ENCODE data around the gene JAG2. TPM values are rescaled to one million over a fixed set of nuclear protein-coding genes. Genes with fewer than 3 reads are reported as not detected.

Gene JAG2
- total RNA-seq, 2 experiments from 2014 or later, result 0.66 to 1.3 TPM

GRCh38 chr14:105208738-105209075, 40.1 kb upstream of the JAG2 start:
- H3K4me3 ChIP-seq (ENCODE audit: low read length), result no peak overlapping the region
- DNase-seq, result no peak
- H3K27ac Mint-ChIP-seq, result no peak overlapping the region

GRCh38 chr14:105207996-105208737, 39.6 kb upstream of the JAG2 start:
- no peak overlapping the region for H3K27ac ChIP-seq (ENCODE audit: low read depth in 1 of 2, low read length in 2 of 2)
- peaks cover 8% of the 10 kb centered on the region for H3K36me3 ChIP-seq (ENCODE audit: insufficient read depth, low read length)
- ChIA-PET CTCF (no interaction called here), POLR2A (no interaction called here)
- H3K27me3 ChIP-seq (ENCODE audit: control insufficient read depth in 1 of 2, insufficient read depth in 2 of 2, low read length in 2 of 2), result no peaks in the 10 kb centered on the region
- no peaks in the 10 kb centered on the region for H3K9me3 ChIP-seq (ENCODE audit: control insufficient read depth in 1 of 2, insufficient read depth in 1 of 2, low read length in 2 of 2)
- Mint-ChIP-seq H3K27me3 (no peaks in the 10 kb centered on the region), H3K9me3 (no peaks in the 10 kb centered on the region), H3K4me1 (ENCODE audit: low read depth) (no peaks in the 10 kb centered on the region), H3K27ac (no peak overlapping the region), H3K36me3 (ENCODE audit: low read depth) (peaks cover 1% of the 10 kb centered on the region), H3K4me3 (no peak overlapping the region)
- ATAC-seq (ENCODE audit: poor library complexity) (no peak), DNase-seq (no peak)
- TF ChIP-seq CTCF (IDR thresholded peaks at IDR 0.05), result no peak
- H3K4me1 ChIP-seq (ENCODE audit: insufficient read depth, low read length), result peaks cover 5% of the 10 kb centered on the region
- intact Hi-C loops (cut with DNase I, micrococcal nuclease), result no loop called here
- no peak overlapping the region for H3K4me3 ChIP-seq (ENCODE audit: low read length)

More at GRCh38 chr14:105208738-105209075, 40.1 kb upstream of the JAG2 start:
- H3K9me3 ChIP-seq (ENCODE audit: control insufficient read depth in 1 of 2, insufficient read depth in 1 of 2, low read length in 2 of 2), result no peaks in the 10 kb centered on the region
- intact Hi-C loops (cut with DNase I, micrococcal nuclease), result no loop called here
- no peaks in the 10 kb centered on the region for H3K4me1 Mint-ChIP-seq (ENCODE audit: low read depth)
- H3K9me3 Mint-ChIP-seq, result no peaks in the 10 kb centered on the region
- H3K27ac ChIP-seq (ENCODE audit: low read depth in 1 of 2, low read length in 2 of 2), result no peak overlapping the region
- ChIA-PET CTCF (no interaction called here), POLR2A (no interaction called here)
- H3K4me3 Mint-ChIP-seq, result no peak overlapping the region
- H3K36me3 ChIP-seq (ENCODE audit: insufficient read depth, low read length), result peaks cover 8% of the 10 kb centered on the region
- no peaks in the 10 kb centered on the region for H3K27me3 Mint-ChIP-seq
- H3K4me1 ChIP-seq (ENCODE audit: insufficient read depth, low read length), result peaks cover 3% of the 10 kb centered on the region
- no peaks in the 10 kb centered on the region for H3K27me3 ChIP-seq (ENCODE audit: control insufficient read depth in 1 of 2, insufficient read depth in 2 of 2, low read length in 2 of 2)
- TF ChIP-seq CTCF (IDR thresholded peaks at IDR 0.05), result no peak
- ATAC-seq (ENCODE audit: poor library complexity), result no peak
- peaks cover 5% of the 10 kb centered on the region for H3K36me3 Mint-ChIP-seq (ENCODE audit: low read depth)

- intact Hi-C loops (cut with DNase I, micrococcal nuclease), result no loop called here
- POLR2A ChIA-PET, result no interaction called here
- no peaks in the 10 kb centered on the region for H3K36me3 Mint-ChIP-seq (ENCODE audit: low read depth)
- CTCF ChIA-PET, result no interaction called here
- H3K27me3 Mint-ChIP-seq, result no peaks in the 10 kb centered on the region
- Histone ChIP-seq H3K4me1 (ENCODE audit: insufficient read depth, low read length) (peaks cover 12% of the 10 kb centered on the region), H3K27me3 (ENCODE audit: control insufficient read depth in 1 of 2, insufficient read depth in 2 of 2, low read length in 2 of 2) (no peaks in the 10 kb centered on the region), H3K4me3 (ENCODE audit: low read length) (no peak overlapping the region), H3K36me3 (ENCODE audit: insufficient read depth, low read length) (peaks cover 8% of the 10 kb centered on the region), H3K9me3 (ENCODE audit: control insufficient read depth in 1 of 2, insufficient read depth in 1 of 2, low read length in 2 of 2) (no peaks in the 10 kb centered on the region), H3K27ac (ENCODE audit: low read depth in 1 of 2, low read length in 2 of 2) (no peak overlapping the region)
- TF ChIP-seq CTCF (IDR thresholded peaks at IDR 0.05), result no peak
- DNase-seq (no peak), ATAC-seq (ENCODE audit: poor library complexity) (peak; percentile 35)
- no peaks in the 10 kb centered on the region for H3K4me1 Mint-ChIP-seq (ENCODE audit: low read depth)
- no peaks in the 10 kb centered on the region for H3K9me3 Mint-ChIP-seq
- no peak overlapping the region for H3K4me3 Mint-ChIP-seq
- H3K27ac Mint-ChIP-seq, result no peak overlapping the region
Measured at GRCh38 chr14:105207460-105207901, 38.9 kb upstream of the JAG2 start.

Data from CD4-positive, alpha-beta T cell (primary cell).